ENCODE data around the gene TMCC2.
"Not testable (repeated sequence)": the region's sequence is repeated elsewhere in the genome, so short reads cannot be mapped to it uniquely, and the experiment has no call there.

The TMCC2 gene

DNA sequence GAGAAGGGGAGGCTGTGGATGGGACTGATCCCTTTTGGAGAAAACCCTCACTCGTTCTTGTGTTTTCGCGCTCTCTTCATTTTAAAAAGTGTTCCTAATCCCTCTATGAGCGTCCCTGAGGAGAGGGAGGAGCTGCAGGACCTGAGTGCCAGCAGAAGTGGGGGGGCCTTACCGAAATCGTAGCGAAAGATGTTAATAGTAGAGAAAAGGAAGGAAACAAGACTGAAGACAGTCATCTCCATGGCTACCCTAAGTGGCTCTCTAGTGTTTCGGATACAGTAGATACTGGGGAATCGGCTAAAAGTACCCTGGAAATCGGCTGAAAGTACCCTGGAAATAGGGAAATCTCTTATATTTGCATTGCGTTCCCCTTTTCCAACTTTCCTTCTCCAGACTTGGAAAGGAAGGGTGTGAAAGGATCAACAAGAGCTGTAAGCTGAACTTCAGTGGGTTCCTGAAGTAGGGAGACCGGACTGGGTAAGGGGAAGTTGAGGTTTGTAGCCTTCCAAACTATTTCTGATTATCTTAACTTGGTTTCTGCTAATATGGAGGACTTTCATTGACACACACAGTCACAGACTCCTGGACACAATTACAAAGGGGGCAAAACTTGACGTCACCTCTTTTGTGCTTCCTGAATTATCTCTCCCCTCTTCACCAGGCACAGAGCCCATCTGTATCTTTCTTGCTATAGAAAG is 15.8 kb upstream of the TMCC2 start:
- DNase-seq (ENCODE audit: low read depth in 1 of 2, low spot score in 1 of 2), result no peak

DNA sequence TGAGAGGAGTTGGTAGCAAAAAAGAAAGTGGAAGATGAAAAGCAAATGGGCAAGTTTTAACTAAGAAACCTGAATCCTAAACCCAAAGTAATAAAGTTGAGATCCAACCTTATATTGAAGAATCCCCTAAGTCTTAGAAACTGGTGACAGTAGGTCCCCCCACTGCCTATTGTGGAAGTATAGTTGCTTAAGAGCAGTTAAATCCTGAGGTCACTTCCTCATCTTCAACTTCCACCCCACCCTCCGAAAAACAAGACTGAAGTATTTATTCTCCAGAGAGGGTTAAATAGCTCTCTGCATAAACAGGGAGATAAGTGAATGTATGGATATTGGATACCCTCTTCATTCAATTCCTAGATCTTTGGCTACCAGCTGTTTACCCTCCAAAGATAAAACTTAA is 13.0 kb upstream of the TMCC2 start:
- DNase-seq (ENCODE audit: low read depth in 1 of 2, low spot score in 1 of 2), result no peak

DNA sequence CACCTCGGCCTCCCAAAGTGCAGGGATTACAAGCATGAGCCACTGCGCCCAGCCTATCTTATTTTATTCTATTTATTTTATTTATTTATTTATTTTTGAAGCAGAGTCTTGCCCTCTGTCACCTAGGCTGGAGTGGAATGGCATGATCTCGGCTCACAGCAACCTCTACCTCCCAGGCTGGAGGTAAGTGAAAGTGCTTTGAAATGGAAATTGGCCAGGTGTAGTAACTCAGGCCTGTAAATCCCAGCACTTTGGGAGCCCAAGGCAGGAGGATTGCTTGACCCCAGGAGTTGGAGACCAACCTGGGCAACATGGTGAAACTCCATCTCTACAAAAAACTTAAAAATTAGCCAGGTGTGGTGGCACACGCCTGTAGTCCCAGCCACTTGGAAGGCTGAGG is 11.2 kb upstream of the TMCC2 start:
- no peak for DNase-seq (ENCODE audit: low read depth in 1 of 2, low spot score in 1 of 2)

DNA sequence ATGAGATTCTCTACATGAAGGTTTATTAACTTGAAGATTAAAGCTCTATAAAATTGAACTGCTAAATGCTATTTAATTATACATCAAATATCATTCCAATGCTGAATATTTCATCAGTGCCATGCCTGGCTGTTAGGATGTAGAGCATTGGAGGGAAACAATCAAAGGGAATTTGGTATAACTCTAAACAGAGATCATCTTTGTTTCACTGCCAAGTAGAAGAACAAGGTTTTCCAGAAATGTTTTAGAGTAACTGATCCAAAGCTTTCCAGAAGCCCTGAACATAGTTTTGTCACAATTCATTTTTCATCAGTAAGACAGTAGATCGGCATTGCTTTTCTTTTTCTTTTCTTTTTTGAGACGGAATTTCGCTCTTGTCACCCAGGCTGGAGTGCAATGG is 10.3 kb upstream of the TMCC2 start:
- DNase-seq (ENCODE audit: low read depth in 1 of 2, low spot score in 1 of 2), result no peak

DNA sequence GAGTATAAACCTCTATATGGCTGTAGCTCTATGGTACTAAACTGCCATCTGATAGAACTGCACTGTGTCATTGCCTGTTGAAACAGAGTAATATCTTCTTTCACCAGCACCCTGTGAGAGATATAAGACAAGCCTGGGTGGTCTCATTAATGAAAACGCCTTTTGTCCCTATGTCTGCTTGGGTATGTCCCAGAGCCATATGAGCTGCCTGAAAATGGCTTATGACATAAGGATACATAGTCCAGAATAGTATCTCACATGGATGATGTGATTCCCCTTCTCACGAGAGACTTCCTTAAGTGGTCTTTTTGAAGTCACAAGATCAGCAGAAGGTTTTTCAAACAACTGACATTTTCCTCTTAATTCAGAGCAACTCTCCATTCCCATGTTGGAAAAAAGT is 7.3 kb upstream of the TMCC2 start:
- no peak for DNase-seq (ENCODE audit: low read depth in 1 of 2, low spot score in 1 of 2)

DNA sequence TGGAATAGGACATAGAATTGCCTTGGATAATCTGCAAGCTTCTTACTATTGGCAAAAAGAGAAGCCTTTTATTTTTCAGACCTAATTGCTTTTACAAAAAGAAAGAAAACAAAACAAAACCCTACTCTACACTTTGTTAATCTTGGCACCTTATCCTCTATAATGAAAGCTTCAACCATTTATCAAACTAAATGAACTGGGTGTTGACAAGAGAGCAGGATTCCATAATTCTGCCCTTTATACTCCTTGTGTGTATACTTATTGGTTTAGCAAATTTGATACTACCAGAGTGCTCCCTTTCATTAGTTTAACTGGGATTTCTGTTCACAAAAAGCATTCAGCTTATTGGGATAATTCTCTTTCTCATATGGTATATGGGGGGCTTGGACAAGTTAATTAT is 3.0 kb upstream of the TMCC2 start:
- DNase-seq (ENCODE audit: low read depth in 1 of 2, low spot score in 1 of 2), result no peak

DNA sequence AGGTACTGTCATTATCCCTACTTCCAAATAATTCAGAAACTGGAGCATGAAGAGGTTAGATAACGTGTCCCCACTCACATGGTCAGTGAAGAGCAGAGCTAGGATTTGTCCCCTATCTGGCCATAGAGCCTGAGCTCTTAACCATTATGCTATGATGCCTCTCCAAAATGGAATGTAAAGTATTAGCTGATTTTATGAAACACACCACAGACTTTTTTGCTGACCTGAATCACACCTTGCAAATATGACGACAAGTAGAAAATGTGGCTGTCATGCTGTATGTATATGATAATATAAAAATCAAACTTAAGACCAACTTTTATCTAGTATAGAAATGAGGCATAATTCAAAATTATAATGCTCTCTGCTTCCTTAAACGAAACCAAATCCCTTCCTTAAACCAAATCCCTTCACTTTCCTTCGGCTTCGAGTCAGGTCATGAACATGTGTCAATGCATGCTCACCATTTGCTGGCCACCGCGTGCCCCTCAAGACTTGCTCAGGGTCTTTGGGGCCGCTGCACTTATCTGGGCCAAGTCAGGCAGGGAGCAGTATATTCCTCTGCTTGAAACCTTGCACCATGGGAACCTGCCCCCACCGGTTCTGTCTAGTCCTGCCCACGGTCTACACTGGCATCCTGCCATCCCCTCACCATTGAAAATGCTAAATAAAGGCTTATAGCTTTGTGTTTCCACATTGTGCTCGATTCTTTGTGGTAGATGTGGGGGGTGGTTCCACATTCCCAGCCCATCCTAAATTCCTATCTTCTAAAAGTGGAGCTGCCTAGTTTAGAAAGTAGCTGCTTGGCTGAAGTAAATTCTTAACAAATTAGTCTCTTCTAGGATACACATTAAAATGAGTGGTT is 1.6 kb upstream of the TMCC2 start:
- no peak for DNase-seq (ENCODE audit: low read depth in 1 of 2, low spot score in 1 of 2)

DNA sequence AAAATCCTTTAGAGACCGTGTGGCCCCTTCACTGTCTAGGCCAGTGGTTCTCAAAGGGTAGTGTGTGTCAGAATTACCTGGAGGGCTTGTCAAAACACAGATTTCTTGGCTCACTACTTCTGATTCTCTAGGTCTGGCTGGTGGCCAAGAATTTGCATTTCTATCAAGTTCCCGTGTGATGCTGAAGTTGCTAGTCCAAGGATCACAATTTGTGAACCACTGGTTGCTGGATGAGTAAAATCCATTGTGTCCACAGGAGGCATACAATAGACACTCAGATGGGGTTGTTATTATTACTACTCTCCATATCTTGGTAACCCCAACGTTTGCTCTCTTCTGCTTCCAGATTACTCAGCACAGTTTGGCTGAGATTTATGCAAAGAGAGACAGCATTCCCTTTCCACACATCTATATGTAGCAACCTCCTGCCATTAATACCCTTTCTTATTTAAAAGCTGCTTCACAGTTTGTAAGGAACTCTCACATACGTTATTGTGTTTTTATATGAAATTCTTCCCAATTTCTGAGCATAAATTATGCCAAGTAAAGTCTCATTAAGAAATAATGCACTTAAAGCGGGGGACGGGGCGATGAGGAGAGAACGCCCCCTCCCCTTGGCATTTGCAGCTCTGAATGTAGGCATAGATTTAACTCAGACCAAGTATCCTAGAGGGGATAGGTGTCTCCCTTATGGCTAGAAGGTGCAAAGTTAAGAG is 720 bp upstream of the TMCC2 start:
- DNase-seq (ENCODE audit: low read depth in 1 of 2, low spot score in 1 of 2), result no peak

DNA sequence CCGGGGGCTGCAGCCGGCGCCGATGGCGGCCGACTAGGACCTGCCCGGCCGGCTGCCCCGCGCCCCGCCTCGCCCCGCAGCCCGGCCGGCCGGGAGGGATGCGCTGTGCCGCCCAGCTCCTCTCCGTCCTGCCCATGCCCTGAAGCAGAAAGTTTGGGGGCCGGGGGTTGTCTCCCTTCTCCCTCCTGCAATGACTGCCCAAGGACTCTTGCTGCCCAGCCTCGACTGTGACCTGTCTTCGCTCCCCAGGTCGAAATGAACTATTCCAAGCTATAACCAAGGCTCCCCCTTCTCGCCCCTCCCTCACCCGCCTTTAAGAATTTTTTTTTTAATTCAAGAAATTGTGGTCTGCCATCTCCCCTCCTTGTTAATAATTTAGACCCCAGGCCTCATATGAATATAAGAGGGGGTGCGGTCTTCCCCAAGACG is 361 bp downstream of the TMCC2 start:
- DNase-seq (ENCODE audit: low read depth in 1 of 2, low spot score in 1 of 2), result no peak

DNA sequence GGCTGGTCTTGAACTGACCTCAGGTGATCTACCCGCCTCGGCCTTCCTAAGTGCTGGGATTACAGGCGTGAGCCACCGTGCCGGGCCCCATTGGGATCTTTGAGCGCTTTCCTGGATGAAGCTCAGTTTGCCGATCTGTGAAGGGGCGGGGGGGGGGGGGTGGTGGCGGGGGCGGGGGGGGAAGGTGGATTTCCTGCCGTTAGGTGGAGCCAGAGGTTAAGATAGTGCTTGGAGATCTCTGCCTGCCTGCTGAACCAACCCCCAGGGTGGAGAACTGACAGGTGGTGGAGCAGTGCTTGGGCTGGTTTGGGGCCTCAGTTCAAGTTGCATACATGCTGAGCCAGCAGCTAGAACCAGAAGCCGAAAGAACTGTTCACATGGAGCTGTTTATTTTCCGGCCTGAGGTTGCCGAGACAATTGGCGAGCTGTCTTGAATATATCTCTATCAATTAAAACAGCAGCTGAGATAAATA is 1.7 kb downstream of the TMCC2 start:
- DNase-seq (ENCODE audit: low read depth in 1 of 2, low spot score in 1 of 2), result peak; percentile 37 to 49

DNA sequence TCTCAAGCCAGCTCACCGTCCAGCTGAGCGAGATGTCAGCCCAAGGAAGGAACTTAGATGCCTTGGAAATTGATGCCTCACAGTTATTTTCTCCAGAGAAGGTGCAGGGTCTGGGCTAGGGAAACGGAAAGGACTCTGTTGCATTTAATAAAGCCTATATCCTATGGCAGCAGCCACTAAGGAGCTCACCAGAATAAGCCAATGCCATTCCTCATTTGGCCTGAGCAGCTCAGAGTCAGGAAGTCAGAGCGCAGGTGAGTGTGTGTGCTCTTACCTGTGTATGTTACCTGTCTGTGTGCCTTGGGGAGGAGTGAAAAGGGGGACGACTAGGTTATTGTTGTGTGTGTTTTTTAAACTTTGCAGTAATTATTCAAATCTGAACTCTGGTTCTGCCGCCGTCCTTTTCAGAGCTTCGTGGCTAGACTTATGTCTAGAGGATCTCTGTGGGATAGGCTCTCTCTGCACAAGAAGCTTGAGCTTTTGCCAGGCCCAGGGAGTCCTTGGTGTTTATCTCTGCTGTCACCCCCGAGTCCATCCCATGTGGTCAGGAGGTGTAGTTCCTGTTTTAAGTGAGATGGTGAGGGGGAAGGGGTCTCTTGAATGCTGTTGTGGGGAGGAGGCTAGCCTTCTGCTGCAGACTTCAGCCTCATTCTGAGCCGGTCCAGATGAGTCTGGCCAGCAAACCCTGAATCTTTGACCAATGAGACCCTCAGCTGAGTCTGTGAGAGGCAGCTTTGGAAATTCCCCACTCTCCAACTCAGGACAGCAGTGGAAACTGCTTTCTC is 2.4 kb downstream of the TMCC2 start:
- DNase-seq (ENCODE audit: low read depth in 1 of 2, low spot score in 1 of 2), result no peak

DNA sequence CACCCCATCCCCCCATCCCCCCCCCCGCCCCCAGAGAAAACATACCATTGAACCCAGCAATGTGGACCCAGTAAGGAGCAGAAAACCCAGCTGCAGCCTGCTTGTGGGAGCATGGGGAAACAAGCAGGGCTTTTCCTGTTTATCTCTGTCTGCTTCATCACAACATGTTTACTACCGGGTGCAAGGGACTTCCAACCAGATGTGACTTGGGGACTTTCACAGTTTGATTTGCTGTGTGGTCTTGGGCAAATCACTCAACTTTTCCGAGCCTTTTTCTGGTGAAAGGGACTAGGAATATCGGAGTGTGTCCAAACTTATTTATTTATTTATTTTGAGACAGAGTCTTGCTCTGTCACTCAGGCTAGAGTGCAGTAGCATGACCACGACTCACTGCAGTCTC is 3.2 kb downstream of the TMCC2 start:
- no peak for DNase-seq (ENCODE audit: low read depth in 1 of 2, low spot score in 1 of 2)

DNA sequence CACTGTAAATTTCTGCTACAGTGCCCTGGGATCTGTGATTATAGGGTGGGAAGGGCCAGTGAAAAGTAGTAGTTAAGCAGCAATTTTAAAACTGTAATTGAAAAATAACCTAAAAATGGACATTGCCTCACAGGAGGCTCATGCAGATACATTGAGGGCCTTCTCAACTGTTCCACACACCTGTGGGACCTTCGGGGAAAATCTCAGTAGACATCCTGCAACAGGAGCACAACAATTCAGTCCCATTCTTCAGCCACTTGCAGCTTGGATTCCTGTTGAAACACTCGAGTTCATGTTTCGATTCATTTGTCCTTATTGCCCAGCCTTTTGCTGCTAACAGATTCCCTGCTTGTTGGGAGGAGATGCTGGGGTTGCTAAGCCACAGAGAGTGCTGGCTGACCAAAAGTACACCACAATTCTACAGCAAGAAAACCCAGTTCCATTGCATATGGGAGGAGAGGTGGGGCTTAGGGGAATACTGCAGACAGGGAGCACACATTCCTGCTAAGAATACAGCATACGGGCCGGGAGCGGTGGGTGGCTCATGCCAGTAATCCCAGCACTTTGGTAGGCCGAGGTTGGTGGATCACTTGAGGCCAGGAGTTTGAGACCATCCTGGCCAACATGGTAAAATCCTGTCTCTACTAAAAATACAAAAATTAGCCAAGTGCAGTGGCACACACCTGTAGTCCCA is 4.5 kb downstream of the TMCC2 start:
- no peak for DNase-seq (ENCODE audit: low read depth in 1 of 2, low spot score in 1 of 2)

DNA sequence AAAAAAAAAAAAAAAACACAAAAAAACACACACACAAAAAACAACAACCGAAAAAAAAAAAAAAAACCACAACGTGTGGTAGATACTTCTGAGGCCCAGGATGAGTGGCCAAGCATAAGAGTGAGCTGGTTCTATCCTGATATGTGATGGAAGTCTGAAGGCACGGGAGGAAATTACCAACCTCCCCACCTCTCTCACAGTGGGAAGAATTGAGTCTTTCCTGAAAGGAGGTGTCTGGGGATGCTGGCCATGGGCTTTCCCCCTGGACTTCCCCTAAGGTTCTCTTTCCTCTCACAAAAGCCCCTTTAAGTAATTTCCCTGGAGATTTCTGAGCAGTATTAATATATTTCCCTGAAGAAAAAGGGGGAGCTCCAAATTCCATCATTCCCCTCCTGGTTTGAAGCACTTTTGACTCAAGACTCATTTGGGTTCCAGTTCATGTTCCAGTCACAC is 5.2 kb downstream of the TMCC2 start:
- no peak for DNase-seq (ENCODE audit: low read depth in 1 of 2, low spot score in 1 of 2)

DNA sequence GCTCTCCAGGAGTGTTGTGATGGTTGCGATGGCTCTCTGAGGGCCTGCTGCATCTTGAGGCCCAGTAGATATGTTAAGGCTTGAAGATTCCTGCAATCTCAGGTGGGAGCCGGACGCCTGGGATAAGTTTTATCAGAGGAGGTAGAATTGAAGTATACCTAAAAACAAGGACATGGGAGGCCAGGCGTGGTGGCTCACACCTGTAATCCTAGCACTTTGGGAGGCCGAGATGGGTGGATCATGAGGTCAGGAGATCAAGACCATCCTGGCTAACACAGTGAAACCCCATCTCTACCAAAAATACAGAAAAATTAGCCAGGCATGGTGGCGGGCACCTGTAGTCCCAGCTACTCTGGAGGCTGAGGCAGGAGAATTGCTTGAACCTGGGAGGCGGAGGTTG is 6.2 kb downstream of the TMCC2 start:
- DNase-seq (ENCODE audit: low read depth in 1 of 2, low spot score in 1 of 2), result not testable (repeated sequence)

DNA sequence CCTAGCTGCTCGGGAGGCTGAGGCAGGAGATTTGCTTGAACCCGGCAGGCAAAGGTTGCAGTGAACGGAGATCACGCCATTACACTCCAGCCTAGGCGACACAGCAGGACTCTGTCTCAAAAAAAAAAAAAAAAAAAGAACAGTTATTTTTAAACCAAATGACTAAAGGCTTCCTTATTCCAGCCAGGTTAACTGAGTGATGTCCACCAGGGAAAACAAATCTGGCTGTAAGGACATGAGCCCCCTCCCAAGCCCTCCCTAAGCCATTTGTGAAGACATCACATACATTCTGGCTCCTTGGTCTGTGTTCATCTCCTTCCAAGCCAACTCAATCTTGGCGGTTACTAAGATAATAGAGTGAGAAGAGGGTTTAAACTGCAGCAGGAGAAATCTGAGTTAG is 8.2 kb downstream of the TMCC2 start:
- DNase-seq (ENCODE audit: low read depth in 1 of 2, low spot score in 1 of 2), result no peak

DNA sequence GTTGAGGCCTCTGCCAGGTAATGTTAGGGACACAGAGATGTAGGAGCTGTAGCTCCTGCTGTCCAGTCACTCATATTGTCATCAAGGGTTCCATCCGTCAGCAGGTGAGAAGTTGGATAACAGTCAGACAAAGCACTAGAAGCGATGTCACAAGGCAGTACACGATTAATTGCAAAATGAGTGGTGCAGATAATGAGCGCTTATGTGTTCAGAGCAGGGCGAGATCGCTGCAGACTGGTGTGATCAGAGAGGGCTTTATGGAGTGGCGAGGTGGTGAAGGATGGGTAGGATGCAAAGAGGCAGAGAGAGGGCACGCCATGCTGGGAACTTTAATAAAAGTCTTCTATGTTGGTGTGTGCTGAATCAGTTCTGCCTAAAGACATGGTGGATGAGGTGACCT is 8.8 kb downstream of the TMCC2 start:
- no peak for DNase-seq (ENCODE audit: low read depth in 1 of 2, low spot score in 1 of 2)

DNA sequence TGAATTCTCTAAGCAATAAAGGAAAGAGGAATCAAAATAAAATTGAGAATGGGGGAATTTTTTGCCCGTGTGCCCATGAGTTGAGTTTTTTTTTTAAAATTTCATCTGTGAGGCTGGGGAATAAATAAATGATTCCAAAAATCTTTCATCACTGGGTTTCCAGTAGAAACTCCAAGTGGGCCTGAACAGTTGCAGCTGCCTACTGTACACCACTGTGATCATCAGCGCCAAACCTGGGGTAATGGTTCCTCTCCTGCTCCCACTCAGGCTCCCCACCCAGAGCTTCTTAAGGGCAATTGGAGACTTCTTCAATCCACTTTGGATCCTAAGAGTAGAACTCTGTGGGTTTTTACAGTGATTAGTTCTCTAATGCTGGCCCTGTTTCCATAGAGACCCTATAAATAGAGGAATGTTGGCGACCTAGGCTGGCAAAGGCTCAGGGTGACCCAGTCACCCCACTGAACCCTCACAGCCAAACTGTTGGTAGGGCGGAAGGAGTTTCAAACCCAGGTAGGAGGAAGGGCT is 9.3 kb downstream of the TMCC2 start:
- no peak for DNase-seq (ENCODE audit: low read depth in 1 of 2, low spot score in 1 of 2)

DNA sequence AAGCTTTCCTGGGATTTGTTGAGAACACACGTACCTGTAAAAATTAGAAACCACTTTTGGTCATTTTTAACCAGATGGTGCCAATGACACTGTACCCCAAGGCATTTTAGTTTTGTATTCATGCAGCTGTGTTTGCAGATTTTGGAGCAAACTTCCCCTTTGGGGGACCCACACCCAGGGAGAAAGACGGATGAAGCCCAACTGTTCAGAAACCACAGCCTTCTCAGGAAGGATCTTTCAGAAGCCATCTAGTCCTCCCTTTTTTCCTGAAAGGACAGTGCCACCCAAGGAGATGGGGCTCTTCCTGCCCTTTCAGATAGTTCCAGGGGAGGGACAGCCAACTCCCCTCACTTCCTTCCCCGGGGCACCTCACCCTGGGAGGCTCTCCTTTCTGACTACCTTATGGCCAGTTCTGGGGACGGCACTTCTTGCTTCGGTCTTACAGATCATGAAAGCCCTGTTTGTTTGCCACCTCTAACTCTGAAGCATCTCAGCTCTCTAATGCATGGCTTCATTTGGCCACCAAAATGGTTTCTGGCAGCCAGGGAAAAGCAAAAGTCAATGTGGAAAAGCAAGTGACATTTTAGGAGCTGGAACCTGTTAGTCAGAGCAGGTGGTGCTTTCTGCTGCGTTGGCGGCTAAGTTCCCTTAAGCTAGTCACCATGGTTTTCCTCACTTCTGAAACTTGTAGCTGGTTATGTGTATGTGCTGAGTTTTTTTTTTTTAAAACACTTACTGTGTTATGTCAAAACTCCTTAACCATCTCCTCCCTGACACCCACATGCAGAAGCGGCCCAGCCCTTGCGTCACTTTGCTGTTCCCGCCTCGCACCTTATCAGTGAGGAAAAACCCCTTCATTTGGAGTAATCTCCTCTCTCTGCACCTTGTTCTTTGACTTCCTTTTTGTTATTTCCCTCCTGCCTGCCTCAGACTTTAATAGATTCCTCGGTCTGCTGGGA is 10.1 kb downstream of the TMCC2 start:
- DNase-seq (ENCODE audit: low read depth in 1 of 2, low spot score in 1 of 2), result no peak
